HG03575 (cell line): ENCODE data around the gene SALL1.

Experiments used
- ATAC-seq: cut with Tn5 transposase; IDR thresholded peaks from one replicate; pipeline ENCODE4 v1.9.1; 2021; ENCODE audit not compliant: unreplicated experiment, insufficient number of reproducible peaks, low FRiP score; ENCODE audit errors: extremely low read depth

The SALL1 gene

DNA sequence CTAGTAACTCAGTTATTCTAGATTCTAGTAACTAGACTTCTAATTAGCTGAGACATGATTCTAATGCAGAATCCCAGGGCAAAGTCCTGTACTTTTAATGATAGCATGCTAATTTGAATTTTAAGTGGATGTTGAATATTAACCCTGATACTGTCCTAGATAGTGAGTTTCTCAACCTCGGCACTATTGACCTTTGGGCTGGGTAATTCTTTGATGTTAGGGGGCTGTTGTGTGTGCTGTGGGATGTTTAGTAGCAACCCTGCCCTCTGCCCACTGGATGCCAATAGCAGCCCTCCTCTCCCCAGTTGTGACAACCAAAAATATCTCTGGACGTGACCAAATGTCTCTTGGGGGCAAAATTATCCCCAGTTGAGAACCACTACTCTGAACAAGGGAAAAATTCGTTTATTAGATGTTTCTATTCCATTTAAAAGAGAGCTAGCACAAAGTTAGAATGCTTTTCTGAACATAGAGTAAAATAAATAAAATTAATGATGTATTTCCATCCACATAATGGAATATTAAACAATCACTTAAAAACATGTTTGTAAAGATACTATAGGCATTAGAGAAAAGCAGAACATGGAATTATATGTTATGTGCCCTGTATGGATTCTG is 30.2 kb downstream of the SALL1 start:
- ATAC-seq, result no peak

DNA sequence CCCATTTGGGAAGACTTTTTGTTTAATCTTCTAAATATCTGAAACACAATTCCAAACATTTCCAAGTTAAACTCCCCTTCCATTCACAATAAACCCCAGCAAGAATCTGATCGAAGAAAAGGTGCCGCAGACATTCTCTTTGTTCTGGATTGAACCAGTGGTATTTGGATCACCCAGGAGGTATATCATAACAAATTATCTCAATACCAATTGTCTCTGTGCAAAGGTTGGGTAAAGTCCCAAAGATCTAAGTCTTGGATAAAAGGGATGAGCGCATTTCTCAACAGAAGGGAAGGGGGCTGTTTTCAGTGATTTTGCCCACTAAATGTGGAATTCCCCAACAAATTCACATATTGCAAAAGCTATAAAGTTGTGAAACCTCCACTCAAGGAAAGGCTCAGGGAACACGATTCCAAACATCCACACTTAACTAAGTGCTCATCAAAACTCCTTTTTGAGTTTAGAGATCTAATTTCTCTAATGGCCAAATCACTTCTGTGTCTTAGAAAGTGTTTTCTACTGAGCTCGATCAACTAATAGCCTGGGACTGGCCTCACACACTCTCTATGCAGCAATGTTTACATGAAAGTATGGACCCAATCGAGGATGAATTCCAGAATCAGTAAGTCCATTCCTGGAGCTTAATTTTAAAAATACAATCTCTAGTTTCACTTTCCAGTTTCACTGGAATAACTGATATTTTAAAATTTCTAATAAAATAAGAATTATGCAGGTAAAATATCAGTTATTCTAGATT is 30.9 kb downstream of the SALL1 start:
- no peak for ATAC-seq

DNA sequence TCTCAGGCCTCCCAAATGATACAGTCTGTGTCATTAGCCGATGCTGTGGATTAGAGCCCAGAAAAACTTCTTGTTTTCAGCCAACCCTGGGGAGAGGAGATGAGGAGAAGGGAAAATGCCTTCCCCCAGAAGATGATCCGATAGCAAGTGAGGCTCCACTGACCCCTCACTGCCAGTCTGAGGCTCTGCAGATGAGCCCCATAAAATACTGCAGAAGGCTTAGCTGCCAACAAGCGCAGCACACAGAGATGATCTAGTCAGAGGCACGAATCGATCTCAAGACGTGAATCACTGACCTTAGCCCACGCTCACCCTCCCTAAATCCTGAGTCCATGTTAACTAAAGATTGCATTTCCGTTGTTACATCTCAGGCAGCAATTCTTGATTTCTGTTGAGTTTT is 31.5 kb downstream of the SALL1 start:
- ATAC-seq, result no peak

DNA sequence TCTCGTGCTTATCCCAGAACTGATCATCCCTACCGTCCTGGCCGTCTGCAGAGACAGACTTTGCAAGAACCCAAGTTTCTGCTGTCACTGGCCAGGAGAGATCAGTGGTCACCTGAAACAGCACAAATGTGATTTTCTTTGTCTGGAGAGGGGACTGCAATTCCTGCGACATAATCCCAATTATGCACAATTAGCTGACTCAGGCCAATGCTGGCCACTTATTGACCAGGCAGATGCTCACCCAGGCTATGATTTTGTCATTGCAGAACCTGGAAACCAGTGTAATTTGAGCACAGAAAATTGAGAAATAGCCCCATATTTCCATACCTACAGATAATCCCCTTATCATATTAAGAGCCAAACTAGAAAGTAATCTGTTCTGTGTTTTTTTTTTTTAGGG is 34.7 kb downstream of the SALL1 start:
- no peak for ATAC-seq

DNA sequence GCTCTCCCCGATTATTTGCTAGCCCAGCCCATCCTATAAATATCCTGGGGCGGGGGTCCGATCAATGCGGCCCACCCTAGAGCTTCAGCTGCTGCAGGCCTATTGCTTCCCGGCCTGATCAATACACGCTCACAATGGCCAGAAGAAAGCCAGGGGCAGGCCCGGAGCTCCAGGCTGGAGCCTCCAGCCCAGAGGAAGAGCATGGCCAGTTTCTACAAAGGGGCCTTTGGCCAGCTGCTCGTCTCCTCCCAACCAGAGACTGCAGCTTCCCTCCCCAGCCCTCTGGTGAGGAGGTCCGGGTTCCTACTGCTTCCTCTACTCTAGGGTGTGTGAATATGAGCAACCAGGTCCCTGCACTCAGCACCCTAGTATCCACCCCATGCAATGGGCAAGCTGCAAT is 36.7 kb downstream of the SALL1 start:
- no peak for ATAC-seq

DNA sequence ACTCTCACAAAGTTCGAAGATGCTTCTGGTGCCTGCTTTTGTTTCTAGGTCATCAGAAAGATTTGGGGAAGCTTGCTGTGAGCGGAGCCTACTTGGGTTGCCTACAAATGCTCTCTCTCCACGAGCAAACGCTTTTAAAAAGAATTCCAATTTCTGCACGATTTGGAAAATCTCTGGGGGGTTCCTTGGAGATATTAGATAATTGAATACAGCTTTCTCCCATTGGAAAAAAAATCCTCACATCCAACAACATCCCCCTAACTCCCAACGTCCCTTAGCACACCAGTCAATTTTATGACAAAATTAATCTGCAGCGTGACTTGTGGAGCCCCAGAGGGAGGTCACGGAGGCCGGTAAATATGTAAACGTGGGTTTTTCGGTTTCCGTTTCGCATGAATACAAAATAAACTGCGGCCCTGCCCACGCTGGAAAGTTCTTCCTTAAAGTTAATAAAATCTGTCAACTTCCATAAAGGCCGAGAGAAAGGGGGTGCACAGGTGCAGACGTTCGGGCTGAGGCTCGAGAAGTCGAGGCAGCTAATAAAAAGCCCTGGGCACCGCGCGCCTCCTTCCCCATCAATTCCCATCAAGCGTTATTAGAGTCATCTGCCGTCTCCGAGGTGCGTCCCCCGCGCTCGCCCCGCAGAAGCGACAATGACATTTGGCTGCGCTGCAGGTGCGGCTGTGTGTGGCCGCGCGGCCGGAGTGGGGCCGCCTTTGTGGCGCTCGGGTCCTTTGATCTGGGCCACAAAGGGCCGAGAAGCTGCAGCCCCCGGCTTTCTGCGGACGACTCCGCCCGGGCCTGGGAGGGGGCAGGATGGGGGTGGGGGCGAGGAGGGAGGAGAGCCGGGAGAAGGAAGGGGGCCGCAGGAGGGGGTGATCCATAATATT is 37.6 kb downstream of the SALL1 start:
- ATAC-seq, result no peak

DNA sequence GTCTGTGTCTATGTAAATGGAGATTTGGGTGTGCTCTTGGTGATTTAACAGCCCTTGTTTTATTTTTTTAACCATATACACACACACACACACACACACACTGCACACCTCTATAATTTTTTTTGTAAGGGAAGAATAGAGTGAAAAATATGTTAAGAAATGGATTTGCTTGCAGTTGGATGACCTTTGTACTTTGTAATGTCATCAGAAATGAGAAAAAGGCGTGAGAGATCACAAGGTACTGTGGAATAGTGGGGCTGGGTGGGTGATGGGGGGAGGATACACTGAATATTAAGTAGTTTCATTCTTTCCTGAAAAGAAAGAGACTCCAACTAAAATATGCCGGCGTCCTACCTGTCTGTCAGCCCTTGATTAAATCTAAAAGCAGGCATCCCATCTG is 38.7 kb downstream of the SALL1 start:
- no peak for ATAC-seq

DNA sequence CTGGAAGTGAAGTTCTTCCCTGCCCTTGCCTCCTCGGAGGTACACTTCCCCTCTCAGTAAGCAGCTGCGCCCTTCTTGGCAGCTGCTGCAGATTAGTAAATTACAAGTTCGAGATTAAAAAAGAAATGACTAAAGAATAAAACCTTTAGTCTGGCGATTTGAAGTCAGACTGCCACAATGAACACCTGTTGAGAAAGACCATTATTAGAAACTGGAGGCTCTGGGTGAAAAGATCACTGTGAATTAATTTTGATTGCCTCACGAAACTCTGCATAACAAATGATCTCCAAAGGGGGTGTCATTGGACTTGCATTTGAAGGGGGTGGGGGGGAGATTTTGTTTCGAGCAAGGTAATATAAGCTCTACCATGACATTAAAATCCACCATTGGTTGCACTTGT is 39.3 kb downstream of the SALL1 start:
- ATAC-seq, result no peak

DNA sequence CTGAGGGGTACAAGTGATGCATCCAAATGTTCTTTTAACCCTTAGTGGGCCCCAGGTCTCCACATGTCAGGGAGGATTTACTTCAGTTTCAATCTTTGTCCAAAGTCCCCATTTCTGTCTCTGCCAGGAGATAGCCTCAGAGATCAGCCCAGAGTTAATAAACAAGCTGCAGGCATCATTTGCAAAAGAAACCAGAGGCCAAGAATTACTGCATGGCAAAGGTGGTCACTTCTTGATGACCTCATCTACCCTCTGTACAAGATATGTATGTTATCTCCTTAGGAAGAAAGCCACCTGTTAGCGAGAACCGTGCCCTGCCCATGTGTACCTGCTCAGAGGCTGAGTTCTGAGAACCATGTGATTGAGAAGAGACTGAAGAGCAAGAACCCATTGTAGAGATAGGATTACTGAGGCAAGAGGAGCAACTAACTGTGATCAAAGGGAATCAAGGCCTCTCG is 40.3 kb downstream of the SALL1 start:
- ATAC-seq, result no peak

DNA sequence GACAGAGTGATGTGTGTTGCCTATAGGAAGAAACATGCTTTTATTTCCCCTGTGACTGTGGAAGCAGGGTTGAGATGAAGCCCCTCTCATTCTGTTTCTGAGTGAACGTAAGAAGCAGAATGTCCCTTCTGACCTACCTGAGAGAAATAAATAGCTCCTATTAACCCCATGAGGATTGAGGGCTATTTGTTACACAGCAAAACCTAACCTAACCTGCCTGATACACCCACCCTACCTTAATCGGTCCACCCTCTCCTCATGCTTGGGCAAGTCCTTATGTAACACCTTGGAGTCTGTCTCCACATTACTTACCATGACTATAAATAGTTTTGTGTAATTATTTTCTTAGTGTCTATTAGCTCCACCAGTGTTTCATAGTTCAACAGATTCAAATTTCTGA is 41.9 kb downstream of the SALL1 start:
- ATAC-seq, result no peak

DNA sequence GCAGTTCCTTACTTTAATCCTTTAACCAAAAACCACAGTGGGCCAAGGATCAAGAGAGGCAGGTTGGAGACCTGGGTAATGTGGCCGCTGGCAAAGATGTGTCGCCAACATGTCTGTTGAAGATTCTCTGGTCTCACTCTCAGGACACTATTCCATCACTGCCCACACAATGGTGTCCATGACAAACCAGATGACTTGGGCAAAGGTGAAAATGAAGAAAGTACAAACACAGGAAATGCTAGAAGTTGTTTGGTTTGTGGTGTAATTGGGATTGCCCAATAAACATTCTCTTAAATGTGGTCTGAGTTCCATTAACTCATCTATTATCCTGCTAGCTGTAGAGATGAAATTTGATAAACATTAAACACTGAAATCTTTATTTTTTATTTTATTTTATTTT is 43.3 kb downstream of the SALL1 start:
- ATAC-seq, result no peak

DNA sequence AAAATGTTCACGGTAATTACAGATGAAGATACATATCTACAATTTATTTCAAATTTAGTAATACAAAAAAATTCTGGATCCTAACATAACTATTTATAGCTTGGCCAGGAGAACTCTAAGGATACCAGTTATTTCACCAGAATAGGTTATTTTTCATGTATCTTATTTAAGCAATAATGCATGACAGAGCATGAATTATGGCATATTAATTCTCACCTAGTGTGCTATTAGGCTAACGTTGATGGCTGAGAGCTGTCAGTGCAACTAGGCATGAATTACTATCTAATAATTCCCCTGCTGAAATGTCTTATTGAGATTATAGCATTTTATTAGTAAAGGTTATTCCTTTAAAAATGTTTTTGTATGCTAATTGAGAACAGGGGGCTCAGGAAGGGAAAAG is 44.5 kb downstream of the SALL1 start:
- ATAC-seq, result no peak

DNA sequence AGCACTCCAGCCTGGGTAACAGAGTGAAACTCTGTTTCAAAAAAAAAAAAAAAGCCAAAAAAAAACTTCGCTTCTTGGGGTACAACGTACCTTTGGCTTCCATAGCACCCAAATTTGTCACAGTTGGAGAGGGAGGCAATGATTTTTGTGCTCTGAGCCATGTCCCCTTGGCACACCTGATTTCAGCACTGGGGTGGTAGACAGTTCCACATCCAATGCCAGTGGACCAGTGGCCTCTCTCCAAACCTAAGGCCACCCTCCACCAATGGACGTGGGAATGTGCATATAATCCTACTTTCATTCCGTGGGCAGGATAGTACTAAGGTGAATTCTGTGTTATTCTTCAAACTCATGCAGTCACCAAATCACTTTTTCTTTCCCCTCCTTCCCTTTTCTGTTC is 47.5 kb downstream of the SALL1 start:
- no peak for ATAC-seq

DNA sequence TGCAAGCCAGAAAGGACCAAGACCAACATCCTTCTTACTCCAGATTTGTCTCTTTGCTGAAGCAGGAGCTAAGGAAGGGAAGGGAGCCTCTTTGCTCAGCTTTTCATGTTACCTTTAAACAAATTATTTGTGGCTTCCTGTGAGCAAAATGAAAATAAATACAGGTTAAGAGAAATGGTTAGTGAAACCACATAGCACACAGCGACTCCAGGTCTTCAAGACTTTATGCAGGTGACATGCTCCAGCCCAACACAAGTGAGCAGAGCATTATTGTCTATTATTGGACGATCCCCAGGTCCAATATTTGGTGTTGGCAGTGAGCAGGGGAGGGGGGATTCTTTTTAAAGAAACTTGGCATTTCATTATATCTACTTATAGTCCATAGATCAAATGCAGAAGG is 53.3 kb downstream of the SALL1 start:
- ATAC-seq, result no peak

DNA sequence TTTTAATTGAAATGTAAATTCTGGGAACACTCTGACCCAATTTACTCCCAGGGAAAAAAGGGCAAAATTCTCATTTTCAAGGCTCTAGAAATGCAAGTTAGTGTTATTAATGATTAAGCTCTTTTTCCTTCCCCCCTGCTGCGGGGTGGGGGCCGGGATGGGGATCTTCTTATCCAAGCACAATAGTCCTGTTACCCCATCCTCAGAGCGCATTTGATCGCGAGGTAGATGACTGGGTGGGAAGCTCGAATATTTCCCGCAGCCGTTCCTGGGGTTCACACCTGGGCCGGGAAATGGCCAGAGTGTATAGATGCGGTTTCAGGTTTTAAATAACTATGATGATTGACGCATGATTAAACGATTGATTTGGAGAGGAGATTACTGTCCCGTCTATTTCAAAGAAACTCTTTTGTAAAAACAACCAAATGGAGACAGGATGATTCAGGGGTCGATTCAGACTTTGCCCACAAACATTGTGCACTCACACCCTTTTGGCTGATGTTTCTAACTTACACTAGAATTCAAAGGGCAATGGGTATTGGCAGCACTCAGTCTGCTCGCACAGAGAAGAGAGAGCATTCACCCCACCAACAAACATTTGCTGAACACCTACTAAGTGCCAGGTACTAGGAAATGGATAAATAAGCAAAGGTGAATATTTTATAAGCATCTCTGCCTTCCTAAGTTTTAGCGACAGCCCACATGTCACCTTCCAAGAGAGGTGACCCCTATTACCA is 55.0 kb downstream of the SALL1 start:
- no peak for ATAC-seq

DNA sequence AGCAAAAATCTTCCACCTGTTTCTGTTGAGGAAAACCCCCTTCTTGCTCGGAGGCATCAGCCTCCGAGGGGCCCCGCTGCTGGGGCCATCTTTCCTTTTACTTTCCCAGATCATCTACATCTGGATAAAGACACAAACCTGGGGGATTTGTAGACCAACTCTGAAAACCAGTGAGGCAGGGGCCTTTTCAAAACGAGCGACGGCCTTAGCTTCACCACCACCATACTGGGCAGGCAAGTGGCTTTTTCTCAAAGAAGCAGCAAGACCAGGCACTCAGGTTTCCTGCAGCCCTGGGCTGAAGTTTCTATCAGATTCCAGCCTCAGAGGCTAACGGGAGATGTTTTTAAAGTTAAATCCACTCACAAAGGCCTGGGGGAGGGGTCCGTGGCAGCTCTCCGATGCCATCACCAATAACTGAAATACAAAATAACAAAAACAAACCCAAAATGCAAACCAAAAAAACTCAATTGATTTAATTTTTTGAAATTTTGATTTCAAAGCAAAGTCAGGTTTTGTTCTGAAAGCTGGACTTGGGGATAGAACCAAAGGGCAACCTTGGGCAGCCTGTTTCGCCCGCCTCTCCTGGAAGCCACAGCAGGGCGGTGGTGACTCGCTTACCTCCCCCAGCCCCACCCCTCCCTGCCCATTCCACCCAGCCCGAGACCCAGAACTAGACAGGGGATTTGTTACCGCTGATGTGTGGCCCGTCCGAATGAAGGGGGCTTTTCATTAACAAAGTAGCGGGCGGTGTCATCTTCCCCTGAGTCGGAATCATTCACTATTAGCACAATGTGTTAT is 55.8 kb downstream of the SALL1 start:
- ATAC-seq, result no peak

DNA sequence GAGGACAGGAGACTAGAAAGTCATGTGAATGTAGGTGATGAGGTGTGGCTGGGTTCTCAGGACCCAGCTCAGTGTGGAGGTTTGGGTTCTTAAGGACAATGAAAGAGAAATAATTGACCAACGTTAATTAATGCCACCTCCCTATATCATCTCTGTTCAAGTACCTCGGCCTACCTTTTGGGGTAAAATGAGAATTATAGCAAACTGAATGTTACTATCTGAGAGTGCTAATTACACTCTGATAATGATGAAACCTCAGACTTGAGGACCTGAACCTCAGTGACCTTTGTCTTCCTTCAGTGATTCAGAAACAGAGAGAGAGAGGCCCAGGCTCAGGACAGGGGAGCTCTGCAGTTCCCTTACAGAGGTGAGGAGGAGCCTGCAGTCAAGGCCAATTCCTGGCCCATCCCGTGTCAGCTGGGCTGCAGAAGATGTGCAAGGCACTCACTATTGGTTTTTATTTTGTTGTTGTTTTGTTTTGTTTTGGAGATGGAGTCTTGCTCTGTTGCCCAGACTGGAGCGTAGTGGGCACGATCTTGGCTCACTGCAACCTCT is 57.3 kb downstream of the SALL1 start:
- no peak for ATAC-seq
